T-helper 9 cell (primary cell): ENCODE results near the gene SIPA1L3.
"Not testable (repeated sequence)": the region's sequence is repeated elsewhere in the genome, so short reads cannot be mapped to it uniquely, and the experiment has no call there.

Source experiments
- DNase-seq: peaks from one replicate; pipeline ENCODE4 v3.0.0-alpha.2; 2020

Gene SIPA1L3

DNA sequence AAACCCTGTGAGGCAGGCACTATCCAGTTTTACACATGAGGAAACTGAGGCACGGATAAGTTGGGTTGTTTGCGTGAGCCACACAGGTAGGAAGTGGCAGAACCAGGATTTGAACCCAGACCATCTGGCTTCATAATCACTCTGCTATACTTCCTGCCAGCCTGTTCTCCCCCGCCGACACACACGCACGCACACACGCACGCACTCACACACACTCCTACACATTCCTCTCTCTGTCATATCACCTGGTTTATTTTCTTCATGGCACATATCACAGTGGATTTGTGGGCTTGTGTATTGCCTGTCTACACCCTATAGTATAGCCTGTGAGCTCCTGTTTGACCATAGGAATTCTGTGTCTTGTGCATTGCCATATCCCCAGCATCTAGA lies 140.0 kb downstream of the SIPA1L3 start:
- no peak for DNase-seq

DNA sequence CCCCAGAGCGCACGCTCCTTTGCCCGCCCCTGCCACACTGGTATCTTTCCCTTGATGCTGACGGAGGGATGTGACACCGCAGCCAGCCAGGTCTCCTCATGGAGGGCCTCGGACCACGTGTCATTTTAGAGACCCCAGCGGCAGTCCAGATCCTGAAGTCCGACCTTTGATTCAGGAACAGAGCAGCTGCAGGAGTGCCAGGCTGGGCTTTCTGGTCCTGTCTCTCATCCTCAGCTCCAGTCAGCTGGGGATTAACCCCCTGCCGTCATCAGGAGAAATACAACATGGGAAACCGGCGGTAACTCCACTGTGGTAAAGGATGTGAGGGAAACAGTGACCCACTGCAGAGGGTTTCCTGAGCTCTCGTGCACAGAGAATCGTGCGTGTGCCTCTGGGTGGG lies 140.6 kb downstream of the SIPA1L3 start:
- no peak for DNase-seq

DNA sequence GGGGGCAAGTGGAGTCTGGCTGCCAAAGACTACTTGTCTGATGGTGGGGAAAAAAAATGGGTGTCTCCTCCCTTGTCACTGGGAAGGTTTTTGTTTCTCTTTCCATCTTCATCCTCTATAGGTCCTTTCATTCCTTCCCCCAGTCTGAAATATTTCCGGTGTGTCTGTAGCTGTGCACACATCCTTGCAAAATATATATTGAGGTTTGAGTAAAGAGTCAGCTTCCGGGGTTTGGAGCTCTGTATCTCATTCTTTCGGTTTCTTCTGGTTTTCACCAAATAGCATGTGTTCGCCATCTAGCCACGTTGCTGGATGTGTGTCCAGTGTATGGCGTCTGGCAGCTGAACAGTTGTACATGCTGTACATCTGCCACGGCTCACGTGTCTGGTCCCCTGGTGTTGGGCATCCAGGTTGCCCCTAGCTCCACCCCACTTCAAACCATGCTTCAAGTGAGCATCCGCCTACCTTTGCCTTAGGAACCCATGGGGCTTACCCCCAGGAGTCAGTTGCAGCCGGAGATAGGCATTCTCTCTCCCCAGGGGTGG lies 142.2 kb downstream of the SIPA1L3 start:
- peak; percentile 17 for DNase-seq

GRCh38 chr19:38055010-38055409 lies 148.0 kb downstream of the SIPA1L3 start:
- no peak for DNase-seq

- DNase-seq = no peak
Observed at GRCh38 chr19:38055655-38056521, 148.9 kb downstream of the SIPA1L3 start.

- no peak for DNase-seq
Observed at GRCh38 chr19:38056646-38057045, 149.6 kb downstream of the SIPA1L3 start.

DNA sequence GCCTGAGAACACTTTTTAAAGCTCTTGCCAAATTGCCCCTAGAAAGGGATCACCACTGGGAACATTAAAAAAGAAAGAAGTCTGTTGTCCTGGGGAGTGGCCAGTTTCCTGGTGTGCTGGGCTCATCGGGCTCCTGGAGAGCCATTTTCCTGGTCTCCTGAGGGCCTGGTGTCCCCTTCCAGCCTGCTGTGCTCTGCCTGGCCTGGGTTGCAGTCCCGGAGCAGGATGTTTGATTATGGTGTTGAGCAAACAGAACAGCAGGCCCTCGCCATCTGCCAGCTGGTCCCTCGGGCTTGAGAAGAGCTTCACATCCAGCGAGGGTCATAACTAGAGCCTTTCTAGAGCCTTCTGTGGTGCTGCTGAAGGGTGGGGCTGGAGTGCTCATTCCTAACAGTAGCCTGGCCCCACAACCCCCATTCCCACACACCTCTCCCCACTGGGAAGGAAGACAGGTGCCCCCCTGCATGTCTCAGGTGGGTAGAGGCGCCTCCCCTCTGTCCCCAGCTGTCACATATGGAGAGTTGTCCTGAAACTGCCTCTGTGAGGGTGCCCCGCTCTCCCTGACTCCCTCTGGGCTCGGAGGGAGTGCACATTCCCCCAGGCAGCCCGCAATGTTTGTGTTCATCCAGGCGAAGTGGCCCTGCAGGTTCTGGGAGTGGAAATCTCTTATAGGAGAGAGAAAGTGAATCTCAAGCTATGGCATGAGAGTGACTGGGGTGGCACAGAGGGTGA lies 151.1 kb downstream of the SIPA1L3 start:
- DNase-seq = no peak

DNA sequence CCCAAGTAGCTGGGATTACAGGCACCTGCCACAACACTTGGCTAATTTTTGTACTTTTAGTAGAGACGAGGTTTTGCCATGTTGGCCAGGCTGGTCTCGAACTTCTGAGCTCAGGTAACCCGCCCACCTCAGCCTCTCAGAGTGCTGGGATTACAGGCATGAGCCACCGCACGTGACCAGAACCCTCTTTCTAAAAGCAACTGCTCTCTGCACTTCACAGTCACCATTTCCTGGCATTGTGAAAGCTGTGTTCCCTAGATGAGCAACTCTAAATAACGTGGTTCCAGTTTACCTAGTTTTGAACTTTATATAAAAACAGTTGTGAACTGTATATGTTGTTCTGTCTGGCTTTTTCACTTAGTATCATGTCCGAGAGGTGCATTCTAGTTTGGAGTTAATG lies 152.9 kb downstream of the SIPA1L3 start:
- DNase-seq = no peak

GRCh38 chr19:38060331-38060730 lies 153.3 kb downstream of the SIPA1L3 start:
- no peak for DNase-seq

DNA sequence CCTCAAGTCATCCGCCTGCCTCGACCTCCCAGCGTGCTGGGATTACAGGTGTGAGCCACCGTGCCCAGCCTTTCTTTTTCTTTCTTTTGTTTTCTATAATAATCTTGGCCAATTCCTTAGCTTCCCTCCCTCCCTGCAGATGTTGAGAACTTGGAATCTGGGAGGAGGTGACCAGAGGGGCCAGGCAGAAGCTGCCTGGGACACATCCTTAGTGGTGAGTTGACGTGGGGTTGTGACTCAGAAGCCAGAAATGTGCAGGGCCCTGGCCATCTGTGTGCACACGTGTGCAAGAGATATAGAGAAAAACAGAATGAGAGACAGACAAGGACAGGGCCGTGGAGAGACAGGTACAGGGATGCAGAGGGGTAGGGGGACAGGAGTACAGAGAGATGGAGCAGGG lies 154.3 kb downstream of the SIPA1L3 start:
- DNase-seq = no peak

GRCh38 chr19:38062959-38063761 lies 156.2 kb downstream of the SIPA1L3 start:
- DNase-seq = no peak

DNA sequence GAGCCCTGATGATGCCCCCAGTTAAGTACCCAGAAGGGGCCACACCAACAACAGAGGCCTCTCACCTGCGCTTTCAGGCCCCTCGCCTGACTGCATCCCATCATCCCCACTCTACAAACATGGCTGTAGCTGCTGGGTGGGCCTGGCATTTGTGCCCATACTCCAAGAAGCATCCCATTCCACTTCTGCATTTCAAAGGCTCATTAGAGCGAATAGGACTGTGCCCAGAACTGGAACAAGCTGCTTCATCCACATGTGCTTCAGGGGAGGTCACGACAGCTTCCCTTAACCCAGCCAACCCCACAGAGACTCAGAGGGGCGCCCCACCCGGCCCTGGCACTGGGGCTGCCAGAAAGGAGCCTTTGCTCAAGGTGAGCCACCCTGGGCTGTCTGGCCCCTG lies 156.9 kb downstream of the SIPA1L3 start:
- DNase-seq = no peak

DNA sequence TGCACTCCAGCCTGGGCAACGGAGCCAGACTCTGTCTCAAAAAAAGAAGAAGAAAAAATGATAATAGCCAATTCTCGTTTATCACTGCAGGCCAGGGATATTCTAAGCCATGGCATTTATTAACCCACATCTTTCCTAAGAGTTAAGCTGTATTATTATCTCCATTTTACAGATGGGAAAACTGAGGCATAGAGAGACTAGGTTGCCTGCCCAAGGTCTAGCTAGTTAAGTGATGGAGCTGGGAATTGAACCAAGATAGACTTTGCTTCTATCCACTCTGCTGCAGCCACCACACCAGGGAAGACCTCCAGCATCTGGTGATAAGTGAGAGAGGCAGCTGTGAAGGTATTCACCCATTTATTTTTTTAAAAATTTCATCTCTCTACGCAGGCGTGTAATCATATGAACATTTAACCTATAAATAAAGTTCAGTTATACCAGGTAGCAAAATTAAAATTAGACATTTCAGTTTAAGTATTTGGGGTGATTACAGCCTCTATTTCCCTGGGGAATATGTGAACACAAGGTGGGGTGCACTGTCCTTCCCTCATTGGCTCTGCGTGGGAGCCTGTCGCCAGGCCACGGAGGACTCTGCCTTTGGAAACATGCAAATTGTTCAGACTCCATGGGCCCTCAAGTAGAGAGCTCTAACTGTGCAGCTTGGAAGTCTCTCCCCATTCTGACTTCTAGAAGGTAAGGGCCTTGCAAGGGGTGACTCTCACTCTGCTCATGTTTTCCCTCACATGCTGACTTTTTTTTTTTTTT lies 157.8 kb downstream of the SIPA1L3 start:
- no peak for DNase-seq

GRCh38 chr19:38065775-38066174 lies 158.8 kb downstream of the SIPA1L3 start:
- not testable (repeated sequence) for DNase-seq

GRCh38 chr19:38068826-38069225 lies 161.8 kb downstream of the SIPA1L3 start:
- no peak for DNase-seq

DNA sequence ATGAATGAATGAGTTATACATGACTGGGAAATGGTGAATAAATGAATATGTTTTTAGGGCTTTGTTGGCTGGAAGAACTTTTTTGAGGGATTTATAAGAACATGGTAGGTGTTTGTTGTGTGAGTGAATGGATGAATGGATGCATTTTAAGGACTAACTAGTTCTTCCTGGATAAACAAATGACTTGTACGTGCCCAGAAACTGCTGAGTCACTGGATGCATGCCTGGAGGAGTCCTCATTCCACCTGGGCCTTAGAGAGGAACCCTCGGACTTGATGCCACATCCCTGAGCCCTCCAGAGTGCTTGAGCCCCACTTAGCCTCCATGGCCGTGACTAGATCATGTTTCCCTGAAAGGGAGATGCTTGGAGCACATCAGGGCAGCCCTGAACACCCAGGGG lies 163.6 kb downstream of the SIPA1L3 start:
- DNase-seq = no peak

DNA sequence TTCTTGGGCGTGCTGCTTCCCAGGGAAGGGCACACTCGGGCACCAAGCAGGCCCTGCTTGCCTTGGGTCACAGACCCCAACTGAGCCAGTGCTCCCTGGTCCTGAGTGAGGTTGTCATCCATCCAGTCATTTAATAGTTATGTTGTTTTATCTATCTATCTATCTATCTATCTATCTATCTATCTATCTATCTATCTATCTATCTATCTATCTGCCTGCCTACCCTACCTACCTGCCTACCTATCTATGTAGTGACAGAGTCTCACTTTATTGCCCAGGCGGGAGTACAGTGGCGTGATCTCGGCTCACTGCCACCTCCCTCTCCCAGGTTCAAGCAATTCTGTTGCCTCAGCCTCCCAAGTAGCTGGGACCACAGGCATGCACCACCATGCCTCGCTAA lies 164.0 kb downstream of the SIPA1L3 start:
- DNase-seq = not testable (repeated sequence)

GRCh38 chr19:38071647-38072046 lies 164.6 kb downstream of the SIPA1L3 start:
- DNase-seq = no peak

GRCh38 chr19:38072776-38073750 lies 166.1 kb downstream of the SIPA1L3 start:
- no peak for DNase-seq

DNA sequence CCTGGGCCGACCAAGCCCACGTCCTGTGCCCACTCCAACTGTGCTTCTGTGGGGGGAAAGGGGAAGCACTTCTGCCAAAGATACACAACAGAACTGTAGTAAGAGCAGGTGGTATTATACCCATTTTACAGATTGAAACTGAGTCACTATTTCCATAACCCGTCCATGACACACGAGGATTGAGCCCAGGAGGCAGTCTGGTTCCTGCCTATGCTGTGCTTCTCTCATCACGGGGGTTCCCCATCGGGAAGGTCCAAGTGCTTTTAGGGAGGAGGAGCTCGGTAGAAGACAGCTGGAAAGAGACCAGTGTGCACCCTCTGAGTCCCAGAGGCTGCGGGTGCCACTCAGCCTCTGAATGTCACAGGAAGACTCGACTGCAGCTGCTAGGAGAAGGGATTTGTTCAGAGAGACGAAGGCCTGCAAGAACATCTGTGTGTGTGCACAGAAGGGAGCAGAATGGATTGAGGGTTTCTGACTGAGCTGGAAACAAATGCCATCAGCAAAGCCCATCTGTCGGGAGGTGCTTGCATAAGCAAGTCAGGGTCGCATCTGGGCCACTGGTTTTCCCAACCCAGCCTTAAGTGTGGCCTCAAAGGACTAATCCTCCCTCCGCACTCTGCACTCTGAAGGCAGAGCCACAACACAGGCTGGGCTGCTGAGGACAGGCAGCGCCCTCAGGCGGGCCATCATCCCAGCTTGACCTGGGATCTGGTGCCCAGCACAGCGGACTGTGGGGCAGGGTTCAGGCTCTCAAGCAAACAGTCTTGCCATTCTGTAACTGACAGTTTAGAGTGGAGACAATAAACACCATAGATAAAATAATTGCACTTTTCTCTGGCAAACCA lies 167.1 kb downstream of the SIPA1L3 start:
- DNase-seq = no peak
